ENCODE data around the gene SLC25A45.

The SLC25A45 gene

GRCh38 chr11:65356394-65356972, 26.0 kb downstream of the SLC25A45 start:
- no peak for TF ChIP-seq CTCF (IDR thresholded peaks at IDR 0.05; ENCODE audit: insufficient read depth, low read depth, low read length, missing control alignments)
- H3K4me3 ChIP-seq (ENCODE audit: low read length): no peak overlapping the region
- no peak for DNase-seq (ENCODE audit: low read depth)

DNA sequence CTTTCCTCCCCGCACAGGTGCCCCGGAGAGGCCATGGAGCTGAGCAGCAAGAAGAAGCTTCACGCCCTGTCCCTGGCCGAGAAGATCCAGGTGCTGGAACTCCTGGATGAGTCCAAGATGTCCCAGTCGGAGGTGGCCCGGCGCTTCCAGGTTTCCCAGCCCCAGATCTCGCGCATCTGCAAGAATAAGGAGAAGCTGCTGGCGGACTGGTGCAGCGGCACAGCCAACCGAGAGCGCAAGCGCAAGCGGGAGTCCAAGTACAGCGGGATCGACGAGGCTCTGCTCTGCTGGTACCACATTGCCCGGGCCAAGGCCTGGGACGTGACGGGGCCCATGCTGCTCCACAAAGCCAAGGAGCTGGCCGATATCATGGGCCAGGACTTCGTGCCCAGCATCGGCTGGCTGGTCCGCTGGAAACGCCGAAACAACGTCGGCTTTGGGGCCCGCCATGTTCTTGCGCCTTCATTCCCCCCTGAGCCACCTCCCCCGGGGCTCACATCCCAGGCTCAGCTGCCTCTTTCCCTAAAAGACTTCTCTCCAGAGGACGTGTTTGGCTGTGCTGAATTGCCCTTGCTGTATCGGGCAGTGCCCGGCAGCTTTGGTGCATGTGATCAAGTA, 26.6 kb downstream of the SLC25A45 start:
- no peak for TF ChIP-seq CTCF (IDR thresholded peaks at IDR 0.05; ENCODE audit: insufficient read depth, low read depth, low read length, missing control alignments)
- peak; percentile 63 for DNase-seq (ENCODE audit: low read depth)

GRCh38 chr11:65355013-65355775, 27.3 kb downstream of the SLC25A45 start:
- TF ChIP-seq CTCF (IDR thresholded peaks at IDR 0.05; ENCODE audit: insufficient read depth, low read depth, low read length, missing control alignments): no peak
- no peak for DNase-seq (ENCODE audit: low read depth)
- peak overlapping the region; percentile 55 for H3K4me3 ChIP-seq (ENCODE audit: low read length)

More for the DNA sequence above, 26.6 kb downstream of the SLC25A45 start:
- peak overlapping the region; percentile 55 for H3K4me3 ChIP-seq (ENCODE audit: low read length)

DNA sequence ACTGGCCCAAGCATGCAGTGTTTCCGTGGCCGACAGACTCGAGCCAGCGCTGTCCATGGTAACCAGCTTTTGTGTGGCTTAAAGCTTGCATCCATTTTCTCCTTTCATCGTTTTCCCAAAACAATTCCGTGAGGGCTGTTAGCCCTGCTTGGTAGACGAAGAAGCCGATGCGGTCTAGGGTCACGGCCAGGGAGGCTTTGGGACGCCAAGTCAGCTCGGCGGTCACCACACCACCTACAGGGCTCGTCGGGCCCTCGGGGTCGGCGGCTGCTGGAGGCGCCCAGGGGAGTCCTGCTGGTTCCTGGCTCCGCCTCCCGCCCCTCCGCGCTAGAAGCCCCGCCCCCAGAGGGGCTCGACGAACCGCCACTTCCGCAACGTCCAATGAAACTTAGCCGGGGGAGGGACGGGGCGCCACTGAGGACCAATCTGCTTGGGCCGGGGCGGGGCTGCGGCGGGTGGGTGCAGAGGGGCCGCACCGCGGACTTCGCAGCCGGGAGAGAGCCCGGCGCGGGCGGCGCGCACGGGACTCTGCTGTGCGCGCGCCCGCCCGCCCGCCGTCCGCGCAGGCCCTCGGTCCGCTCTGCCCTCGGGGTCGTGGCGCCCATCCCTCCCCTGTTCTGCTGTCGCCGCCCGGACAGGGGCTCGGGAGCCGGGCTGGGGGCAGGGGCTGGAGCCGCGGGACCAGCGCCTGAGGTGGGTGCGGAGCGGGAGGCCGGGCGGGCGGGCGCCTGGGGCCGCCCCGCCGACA, 28.0 kb downstream of the SLC25A45 start, which contains the start of gene TIGD3:
Gene TIGD3, plus strand, starts transcription at position 487 of the 748 bp plus-strand sequence. CDS start 1,058 bp downstream, outside the sequence.
- peak within 1 kb of the TSS; percentile 55 for H3K4me3 ChIP-seq (ENCODE audit: low read length)
- TF ChIP-seq CTCF (IDR thresholded peaks at IDR 0.05; ENCODE audit: insufficient read depth, low read depth, low read length, missing control alignments): no peak
- peak; percentile 96 for DNase-seq (ENCODE audit: low read depth)

GRCh38 chr11:65353900-65354264, 28.6 kb downstream of the SLC25A45 start:
- H3K4me3 ChIP-seq (ENCODE audit: low read length): peak overlapping the region; percentile 55
- no peak for TF ChIP-seq CTCF (IDR thresholded peaks at IDR 0.05; ENCODE audit: insufficient read depth, low read depth, low read length, missing control alignments)
- no peak for DNase-seq (ENCODE audit: low read depth)

DNA sequence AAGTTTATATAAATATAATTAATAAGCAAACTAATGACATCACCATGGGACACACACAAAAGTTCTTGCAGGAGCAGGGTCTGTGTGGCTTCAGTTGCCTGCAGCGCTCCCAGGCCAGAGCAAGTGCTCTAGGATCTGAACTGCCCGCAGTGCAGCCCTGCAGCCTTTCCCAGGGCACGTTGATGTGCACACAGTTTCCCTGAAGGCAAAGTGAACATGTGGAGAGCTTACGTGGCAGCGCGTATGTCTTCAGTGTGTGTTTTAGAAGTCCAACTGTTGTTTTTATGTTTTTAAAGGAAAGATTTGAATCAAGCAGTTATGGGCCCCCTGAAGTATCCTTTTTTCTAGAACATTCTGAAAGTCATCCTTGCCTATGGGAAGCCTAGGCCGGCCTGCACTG, 29.1 kb downstream of the SLC25A45 start:
- H3K4me3 ChIP-seq (ENCODE audit: low read length): no peak overlapping the region
- no peak for TF ChIP-seq CTCF (IDR thresholded peaks at IDR 0.05; ENCODE audit: insufficient read depth, low read depth, low read length, missing control alignments)
- DNase-seq (ENCODE audit: low read depth): no peak

Data from epithelial cell of esophagus (primary cell).